GM23338 (cell line): ENCODE data around the gene SNX4.
"Not testable (repeated sequence)": the region's sequence is repeated elsewhere in the genome, so short reads cannot be mapped to it uniquely, and the experiment has no call there.

Experiments
- CREB1 ChIP-seq: fragments of 250-450 bp; sonication (Bioruptor Pico); IDR thresholded peaks from 2 replicates; pipeline ENCODE4 v1.5.0; 2020; ENCODE audit warnings: low read depth, mild to moderate bottlenecking, moderate library complexity
- ETS1 ChIP-seq: IDR thresholded peaks from 2 replicates; pipeline ENCODE4 v1.6.1; 2016; ENCODE audit warnings: antibody characterized with exemption
- EZH2 ChIP-seq: fragments of 200-600 bp; sonication (generic); IDR thresholded peaks from one replicate; pipeline ENCODE4 v1.8.0; 2017; ENCODE audit warnings: antibody characterized with exemption, mild to moderate bottlenecking, low read depth; ENCODE audit not compliant: unreplicated experiment
- EZH2phosphoT487 ChIP-seq: fragments of 200-600 bp; sonication (generic); IDR thresholded peaks from one replicate; pipeline ENCODE4 v1.8.1; 2018; ENCODE audit warnings: antibody characterized with exemption; ENCODE audit not compliant: unreplicated experiment
- JUNB ChIP-seq: IDR thresholded peaks from one replicate; pipeline ENCODE4 v1.6.1; 2016; ENCODE audit warnings: antibody characterized with exemption; ENCODE audit not compliant: unreplicated experiment
- POLR2AphosphoS5 ChIP-seq: IDR thresholded peaks from 2 replicates; pipeline ENCODE4 v1.6.1; 2016; ENCODE audit warnings: antibody characterized with exemption, low read depth
- REST ChIP-seq: IDR thresholded peaks from one replicate; pipeline ENCODE4 v1.6.1; 2018; ENCODE audit warnings: antibody characterized with exemption; ENCODE audit not compliant: unreplicated experiment
- ZNF114 ChIP-seq: fragments of 250-450 bp; sonication (Bioruptor Pico); IDR thresholded peaks from 2 replicates; pipeline ENCODE4 v1.5.0; 2020; ENCODE audit warnings: mild to moderate bottlenecking, moderate library complexity
- TF ChIP-seq, protein P1 (sequence below), 2 experiments: fragments of 200-600 bp in 1 of 2; sonication (generic) in 1 of 2; conservative IDR thresholded peaks; 2 replicates each; pipeline versions ENCODE4 v1.5.1 to v1.6.1; 2016 to 2017; ENCODE audit warnings: antibody characterized with exemption in 2 of 2, low read depth in 2 of 2, mild to moderate bottlenecking in 2 of 2, moderate library complexity in 1 of 2

DNA sequence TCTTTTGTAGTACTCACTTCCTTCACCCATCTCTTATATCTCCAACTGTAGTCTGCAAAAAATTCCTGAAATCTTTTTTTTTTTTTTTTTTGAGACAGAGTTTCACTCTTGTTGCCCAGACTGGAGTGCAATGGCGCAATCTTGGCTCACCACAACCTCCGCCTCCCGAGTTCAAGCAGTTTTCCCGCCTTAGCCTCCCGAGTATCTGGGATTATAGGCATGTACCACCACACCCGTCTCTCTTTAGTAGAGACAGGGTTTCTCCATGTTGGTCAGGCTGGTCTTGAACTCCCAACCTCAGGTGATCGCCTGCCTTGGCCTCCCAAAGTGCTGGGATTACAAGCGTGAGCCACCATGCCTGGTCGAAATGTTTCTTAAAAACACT, 38.6 kb downstream of the SNX4 start:
- TF ChIP-seq REST; EZH2; ETS1; POLR2AphosphoS5; ZNF114 (CRISPR knock-in tag); EZH2phosphoT487; CREB1; JUNB: not testable (repeated sequence)
- TF ChIP-seq, protein P1, sequence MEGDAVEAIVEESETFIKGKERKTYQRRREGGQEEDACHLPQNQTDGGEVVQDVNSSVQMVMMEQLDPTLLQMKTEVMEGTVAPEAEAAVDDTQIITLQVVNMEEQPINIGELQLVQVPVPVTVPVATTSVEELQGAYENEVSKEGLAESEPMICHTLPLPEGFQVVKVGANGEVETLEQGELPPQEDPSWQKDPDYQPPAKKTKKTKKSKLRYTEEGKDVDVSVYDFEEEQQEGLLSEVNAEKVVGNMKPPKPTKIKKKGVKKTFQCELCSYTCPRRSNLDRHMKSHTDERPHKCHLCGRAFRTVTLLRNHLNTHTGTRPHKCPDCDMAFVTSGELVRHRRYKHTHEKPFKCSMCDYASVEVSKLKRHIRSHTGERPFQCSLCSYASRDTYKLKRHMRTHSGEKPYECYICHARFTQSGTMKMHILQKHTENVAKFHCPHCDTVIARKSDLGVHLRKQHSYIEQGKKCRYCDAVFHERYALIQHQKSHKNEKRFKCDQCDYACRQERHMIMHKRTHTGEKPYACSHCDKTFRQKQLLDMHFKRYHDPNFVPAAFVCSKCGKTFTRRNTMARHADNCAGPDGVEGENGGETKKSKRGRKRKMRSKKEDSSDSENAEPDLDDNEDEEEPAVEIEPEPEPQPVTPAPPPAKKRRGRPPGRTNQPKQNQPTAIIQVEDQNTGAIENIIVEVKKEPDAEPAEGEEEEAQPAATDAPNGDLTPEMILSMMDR (conservative IDR thresholded peaks at IDR 0.05; ENCODE audit: low read depth in 2 of 2), result not testable (repeated sequence)
